Kidney (tissue), 14 donors: ENCODE data around the gene EIF5. TPM values are rescaled to one million over a fixed set of nuclear protein-coding genes. Genes with fewer than 3 reads are reported as not detected.

ENCODE experiments used
- DNase-seq, 5 donors: peaks; one replicate each; pipeline ENCODE4 v3.0.0-alpha.2; 2013 to 2020
- FAIRE-seq: peaks from 2 replicates; lab custom pipeline; 2012; peaks lifted over from hg19 to GRCh38; lab: Jason Lieb, UNC
- H3K27ac ChIP-seq, 2 donors: one replicate each; pipeline ENCODE4 v1.7.0; 2013; ENCODE audit warnings: low read depth in 2 of 2, low read length in 2 of 2, inconsistent platforms in 1 of 2
- H3K27me3 ChIP-seq: one replicate; pipeline ENCODE4 v1.7.1; 2013; ENCODE audit warnings: low read length, inconsistent platforms; ENCODE audit not compliant: control insufficient read depth, insufficient read depth
- H3K36me3 ChIP-seq, 3 donors: one replicate each; pipeline versions ENCODE4 v1.7.0 to v1.7.1; 2013; ENCODE audit warnings: low read length in 3 of 3, control low read depth in 1 of 3, inconsistent platforms in 1 of 3; ENCODE audit not compliant: insufficient read depth in 3 of 3, control insufficient read depth in 2 of 3
- H3K4me1 ChIP-seq, 3 donors: one replicate each; pipeline versions ENCODE4 v1.7.0 to v1.7.1; 2013; ENCODE audit warnings: low read length in 3 of 3, inconsistent platforms in 1 of 3, low read depth in 1 of 3; ENCODE audit not compliant: control insufficient read depth in 2 of 3, insufficient read depth in 2 of 3
- H3K4me3 ChIP-seq, 3 donors: one replicate each; pipeline versions ENCODE4 v1.7.0 to v1.8.1; 2013; ENCODE audit warnings: low read length in 3 of 3, control low read depth in 1 of 3, inconsistent platforms in 1 of 3
- H3K9ac ChIP-seq, 3 donors: one replicate each; pipeline versions ENCODE4 v1.7.0 to v1.7.1; 2013; ENCODE audit warnings: low read length in 3 of 3, control low read depth in 1 of 3, inconsistent platforms in 1 of 3
- H3K9me3 ChIP-seq, 3 donors: one replicate each; pipeline versions ENCODE4 v1.7.0 to v1.7.1; 2013; ENCODE audit warnings: low read length in 3 of 3, control low read depth in 1 of 3, inconsistent platforms in 1 of 3; ENCODE audit not compliant: control insufficient read depth in 2 of 3, insufficient read depth in 1 of 3
- CTCF ChIP-seq: IDR thresholded peaks from 3 replicates; pipeline ENCODE4 v1.5.1; 2012; ENCODE audit warnings: mild to moderate bottlenecking, moderate library complexity, borderline replicate concordance; ENCODE audit not compliant: insufficient read depth; ENCODE audit errors: extremely low read depth
- intact Hi-C: fragments of 100-400 bp; cut with DNase I; formaldehyde crosslinking; loops from one replicate; pipeline ENCODE4 v1.11.1; 2022
- polyA plus RNA-seq: library from polyadenylated mRNA; stranded (reverse); fragments of 350-450 nt; fragmentation: Illumina TruSeq; extraction: RNeasy Lipid Tissue Mini Kit (QIAGEN cat#74804); gene quantifications from one replicate; pipeline ENCODE4 v1.2.3, GENCODE V29; 2014; ENCODE audit warnings: low read depth, low replicate concordance; ENCODE audit not compliant: insufficient read depth
- total RNA-seq: library from RNA; stranded (reverse); fragmentation: NEBNext Ultra II Directional; extraction: Animal tissue kit (Norgen Biotek cat#: 25700); gene quantifications from one replicate; pipeline ENCODE4 v1.2.1, GENCODE V29; 2021
- donor health status: control.
- donor health status: control.
- donor health status: control.
- donor health status: control.
- donor health status: control.
- donor health status: DM: yes; HTN: yes; CAD: no.
- donor health status: Normal renal cell carcinoma (clear cell type).

Gene EIF5
- total and polyA plus RNA-seq, 2 donors from 2014 or later = 91.2 to 229 TPM

DNA sequence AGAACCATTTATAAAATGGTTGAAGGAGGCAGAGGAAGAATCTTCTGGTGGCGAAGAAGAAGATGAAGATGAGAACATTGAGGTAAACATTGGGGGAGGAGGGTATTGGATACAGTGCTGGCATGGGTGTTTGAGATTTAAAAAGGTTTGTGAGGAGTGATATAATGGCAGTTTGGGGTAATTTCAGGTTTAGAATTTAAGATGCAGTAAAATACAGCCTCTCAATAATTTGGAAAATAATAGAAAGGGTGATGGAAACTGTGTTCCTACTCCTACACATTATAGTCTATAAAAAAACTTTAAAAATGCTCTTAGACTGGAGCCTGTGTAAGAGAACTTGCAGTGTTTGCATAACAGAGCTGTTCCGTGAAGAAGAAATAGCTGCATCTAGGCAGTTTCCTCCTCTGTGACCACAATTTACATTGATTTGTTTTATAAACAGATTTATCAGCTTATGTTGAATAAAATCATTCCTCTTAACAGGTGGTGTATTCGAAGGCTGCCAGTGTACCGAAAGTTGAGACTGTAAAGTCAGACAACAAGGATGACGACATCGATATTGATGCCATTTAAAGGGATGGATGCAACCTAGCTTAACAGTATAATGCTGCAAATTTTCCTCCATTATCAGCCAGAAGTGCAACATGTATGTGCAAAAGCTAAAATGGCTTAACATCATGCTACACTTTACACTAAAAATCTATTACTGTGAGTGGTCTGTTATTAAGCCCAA lies 6.6 kb downstream of the EIF5 start:
- no peak overlapping the region for H3K9ac ChIP-seq
- TF ChIP-seq CTCF = no peak
- intact Hi-C loops = no loop called here
- no peaks in the 10 kb centered on the region for H3K9me3 ChIP-seq
- DNase-seq (no peak), FAIRE-seq (no peak)
- H3K36me3 ChIP-seq = peaks cover 57 to 85% (median 85%) of the 10 kb centered on the region in 3 donors
- no peak overlapping the region for H3K4me3 ChIP-seq
- H3K27me3 ChIP-seq = no peaks in the 10 kb centered on the region
- peaks cover 5 to 17% (median 13%) of the 10 kb centered on the region in 3 donors for H3K4me1 ChIP-seq
- H3K27ac ChIP-seq = no peak overlapping the region

GRCh38 chr14:103341250-103342129 lies 7.5 kb downstream of the EIF5 start:
- H3K9me3 ChIP-seq = no peaks in the 10 kb centered on the region
- TF ChIP-seq CTCF = no peak
- DNase-seq (no peak), FAIRE-seq (no peak)
- H3K9ac ChIP-seq = no peak overlapping the region
- H3K36me3 ChIP-seq = peaks cover 52 to 77% (median 76%) of the 10 kb centered on the region in 3 donors
- no peaks in the 10 kb centered on the region for H3K27me3 ChIP-seq
- H3K4me3 ChIP-seq = no peak overlapping the region
- no peak overlapping the region for H3K27ac ChIP-seq
- intact Hi-C loops = no loop called here
- H3K4me1 ChIP-seq = peaks cover 0 to 9% (median 5%) of the 10 kb centered on the region in 3 donors

- no peak overlapping the region for H3K27ac ChIP-seq
- H3K4me3 ChIP-seq = no peak overlapping the region
- H3K9me3 ChIP-seq = no peaks in the 10 kb centered on the region
- peaks cover 0 to 2% (median 0%) of the 10 kb centered on the region in 3 donors for H3K4me1 ChIP-seq
- intact Hi-C loops = no loop called here
- DNase-seq (no peak), FAIRE-seq (no peak)
- no peak overlapping the region for H3K9ac ChIP-seq
- peaks cover 38 to 59% (median 58%) of the 10 kb centered on the region in 3 donors for H3K36me3 ChIP-seq
- no peaks in the 10 kb centered on the region for H3K27me3 ChIP-seq
- no peak for TF ChIP-seq CTCF
Observed at GRCh38 chr14:103343164-103343879, 9.3 kb downstream of the EIF5 start.
